Esophagus muscularis mucosa (tissue), 4 donors: ENCODE results near the gene SPATS2.

ENCODE experiments used
- EP300 ChIP-seq: sonication (generic); formaldehyde crosslinking; IDR thresholded peaks from one replicate; pipeline ENCODE4 v1.6.1; 2017; ENCODE audit warnings: antibody characterized with exemption
- POLR2A ChIP-seq: fragments of 450-650 bp; IDR thresholded peaks from one replicate; pipeline ENCODE4 v1.6.1; 2017; ENCODE audit warnings: antibody characterized with exemption, moderate library complexity, mild to moderate bottlenecking, low read depth
- POLR2AphosphoS5 ChIP-seq, 2 donors: sonication (generic); formaldehyde crosslinking; IDR thresholded peaks; one replicate each; pipeline ENCODE4 v1.6.1; 2017; ENCODE audit warnings: antibody characterized with exemption in 2 of 2
- TF ChIP-seq, protein P1 (sequence below), 3 experiments: fragments of 200-600 bp in 2 of 3; fragments of 450-650 bp in 1 of 3; sonication (generic) in 2 of 3; IDR thresholded peaks; one replicate each; pipeline ENCODE4 v1.5.1; 2017 to 2019; ENCODE audit warnings: antibody characterized with exemption in 3 of 3, mild to moderate bottlenecking in 2 of 3, moderate library complexity in 1 of 3

DNA sequence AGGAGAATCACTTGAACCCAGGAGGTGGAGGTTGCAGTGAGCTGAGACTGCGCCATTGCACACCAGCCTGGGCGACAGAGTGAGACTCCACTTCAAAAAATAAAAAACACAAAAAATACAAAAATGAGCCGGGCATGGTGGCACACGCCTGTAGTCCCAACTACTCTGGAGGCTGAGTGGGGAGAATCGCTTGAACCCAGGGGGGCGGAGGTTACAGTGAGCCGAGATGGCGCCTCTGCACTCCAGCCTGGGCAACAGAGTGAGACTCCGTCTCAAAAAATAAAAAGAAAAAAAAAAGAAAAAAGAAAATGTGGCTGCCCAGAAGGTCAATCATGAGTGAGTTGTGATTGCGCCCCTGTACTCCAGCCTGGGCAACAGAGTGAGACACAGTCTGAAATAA, 11.3 kb upstream of the SPATS2 start:
- TF ChIP-seq POLR2A (no peak), POLR2AphosphoS5 (IDR thresholded peaks at IDR 0.05) (no peak), EP300 (no peak)
- TF ChIP-seq, protein P1, sequence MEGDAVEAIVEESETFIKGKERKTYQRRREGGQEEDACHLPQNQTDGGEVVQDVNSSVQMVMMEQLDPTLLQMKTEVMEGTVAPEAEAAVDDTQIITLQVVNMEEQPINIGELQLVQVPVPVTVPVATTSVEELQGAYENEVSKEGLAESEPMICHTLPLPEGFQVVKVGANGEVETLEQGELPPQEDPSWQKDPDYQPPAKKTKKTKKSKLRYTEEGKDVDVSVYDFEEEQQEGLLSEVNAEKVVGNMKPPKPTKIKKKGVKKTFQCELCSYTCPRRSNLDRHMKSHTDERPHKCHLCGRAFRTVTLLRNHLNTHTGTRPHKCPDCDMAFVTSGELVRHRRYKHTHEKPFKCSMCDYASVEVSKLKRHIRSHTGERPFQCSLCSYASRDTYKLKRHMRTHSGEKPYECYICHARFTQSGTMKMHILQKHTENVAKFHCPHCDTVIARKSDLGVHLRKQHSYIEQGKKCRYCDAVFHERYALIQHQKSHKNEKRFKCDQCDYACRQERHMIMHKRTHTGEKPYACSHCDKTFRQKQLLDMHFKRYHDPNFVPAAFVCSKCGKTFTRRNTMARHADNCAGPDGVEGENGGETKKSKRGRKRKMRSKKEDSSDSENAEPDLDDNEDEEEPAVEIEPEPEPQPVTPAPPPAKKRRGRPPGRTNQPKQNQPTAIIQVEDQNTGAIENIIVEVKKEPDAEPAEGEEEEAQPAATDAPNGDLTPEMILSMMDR (IDR thresholded peaks at IDR 0.05) = no peak
